Kidney (tissue), 22 donors: Measurements from ENCODE around the gene USP9X. TPM values are rescaled to one million over a fixed set of nuclear protein-coding genes. Genes with fewer than 3 reads are reported as not detected.

Experiments used
- DNase-seq, 5 donors: peaks; one replicate each; pipeline ENCODE4 v3.0.0-alpha.2; 2013 to 2020
- FAIRE-seq: peaks from 2 replicates; lab custom pipeline; 2012; peaks lifted over from hg19 to GRCh38; lab: Jason Lieb, UNC
- H3K27ac ChIP-seq, 2 donors: one replicate each; pipeline ENCODE4 v1.7.0; 2013; ENCODE audit warnings: low read depth in 2 of 2, low read length in 2 of 2, inconsistent platforms in 1 of 2
- H3K27me3 ChIP-seq: one replicate; pipeline ENCODE4 v1.7.1; 2013; ENCODE audit warnings: low read length, inconsistent platforms; ENCODE audit not compliant: control insufficient read depth, insufficient read depth
- H3K36me3 ChIP-seq, 3 donors: one replicate each; pipeline versions ENCODE4 v1.7.0 to v1.7.1; 2013; ENCODE audit warnings: low read length in 3 of 3, control low read depth in 1 of 3, inconsistent platforms in 1 of 3; ENCODE audit not compliant: insufficient read depth in 3 of 3, control insufficient read depth in 2 of 3
- H3K4me1 ChIP-seq, 3 donors: one replicate each; pipeline versions ENCODE4 v1.7.0 to v1.7.1; 2013; ENCODE audit warnings: low read length in 3 of 3, inconsistent platforms in 1 of 3, low read depth in 1 of 3; ENCODE audit not compliant: control insufficient read depth in 2 of 3, insufficient read depth in 2 of 3
- H3K4me3 ChIP-seq, 3 donors: one replicate each; pipeline versions ENCODE4 v1.7.0 to v1.8.1; 2013; ENCODE audit warnings: low read length in 3 of 3, control low read depth in 1 of 3, inconsistent platforms in 1 of 3
- H3K9ac ChIP-seq, 3 donors: one replicate each; pipeline versions ENCODE4 v1.7.0 to v1.7.1; 2013; ENCODE audit warnings: low read length in 3 of 3, control low read depth in 1 of 3, inconsistent platforms in 1 of 3
- H3K9me3 ChIP-seq, 3 donors: one replicate each; pipeline versions ENCODE4 v1.7.0 to v1.7.1; 2013; ENCODE audit warnings: low read length in 3 of 3, control low read depth in 1 of 3, inconsistent platforms in 1 of 3; ENCODE audit not compliant: control insufficient read depth in 2 of 3, insufficient read depth in 1 of 3
- intact Hi-C: fragments of 100-400 bp; cut with DNase I; formaldehyde crosslinking; loops from one replicate; pipeline ENCODE4 v1.11.1; 2022
- long read RNA-seq, 10 donors: library from polyadenylated mRNA in 1 of 10; unstranded in 1 of 10; transcript quantifications; one replicate each; pipeline ENCODE4 v2.0.0 and lab custom pipeline, GENCODE V29; 2021 to 2026
- polyA plus RNA-seq: library from polyadenylated mRNA; stranded (reverse); fragments of 350-450 nt; fragmentation: Illumina TruSeq; extraction: RNeasy Lipid Tissue Mini Kit (QIAGEN cat#74804); gene quantifications from one replicate; pipeline ENCODE4 v1.2.3, GENCODE V29; 2014; ENCODE audit warnings: low read depth, low replicate concordance; ENCODE audit not compliant: insufficient read depth
- total RNA-seq: library from RNA; stranded (reverse); fragmentation: NEBNext Ultra II Directional; extraction: Animal tissue kit (Norgen Biotek cat#: 25700); gene quantifications from one replicate; pipeline ENCODE4 v1.2.1, GENCODE V29; 2021
- TF ChIP-seq, protein P1 (sequence below): IDR thresholded peaks from 3 replicates; pipeline ENCODE4 v1.5.1; 2012; ENCODE audit warnings: mild to moderate bottlenecking, moderate library complexity, borderline replicate concordance; ENCODE audit not compliant: insufficient read depth; ENCODE audit errors: extremely low read depth
- donor health status: control.
- donor health status: control.
- donor health status: control.
- donor health status: control.
- donor health status: control.
- donor health status: DM: yes; HTN: yes; CAD: no.
- donor health status: Normal renal cell carcinoma (clear cell type).

Gene USP9X, protein sequence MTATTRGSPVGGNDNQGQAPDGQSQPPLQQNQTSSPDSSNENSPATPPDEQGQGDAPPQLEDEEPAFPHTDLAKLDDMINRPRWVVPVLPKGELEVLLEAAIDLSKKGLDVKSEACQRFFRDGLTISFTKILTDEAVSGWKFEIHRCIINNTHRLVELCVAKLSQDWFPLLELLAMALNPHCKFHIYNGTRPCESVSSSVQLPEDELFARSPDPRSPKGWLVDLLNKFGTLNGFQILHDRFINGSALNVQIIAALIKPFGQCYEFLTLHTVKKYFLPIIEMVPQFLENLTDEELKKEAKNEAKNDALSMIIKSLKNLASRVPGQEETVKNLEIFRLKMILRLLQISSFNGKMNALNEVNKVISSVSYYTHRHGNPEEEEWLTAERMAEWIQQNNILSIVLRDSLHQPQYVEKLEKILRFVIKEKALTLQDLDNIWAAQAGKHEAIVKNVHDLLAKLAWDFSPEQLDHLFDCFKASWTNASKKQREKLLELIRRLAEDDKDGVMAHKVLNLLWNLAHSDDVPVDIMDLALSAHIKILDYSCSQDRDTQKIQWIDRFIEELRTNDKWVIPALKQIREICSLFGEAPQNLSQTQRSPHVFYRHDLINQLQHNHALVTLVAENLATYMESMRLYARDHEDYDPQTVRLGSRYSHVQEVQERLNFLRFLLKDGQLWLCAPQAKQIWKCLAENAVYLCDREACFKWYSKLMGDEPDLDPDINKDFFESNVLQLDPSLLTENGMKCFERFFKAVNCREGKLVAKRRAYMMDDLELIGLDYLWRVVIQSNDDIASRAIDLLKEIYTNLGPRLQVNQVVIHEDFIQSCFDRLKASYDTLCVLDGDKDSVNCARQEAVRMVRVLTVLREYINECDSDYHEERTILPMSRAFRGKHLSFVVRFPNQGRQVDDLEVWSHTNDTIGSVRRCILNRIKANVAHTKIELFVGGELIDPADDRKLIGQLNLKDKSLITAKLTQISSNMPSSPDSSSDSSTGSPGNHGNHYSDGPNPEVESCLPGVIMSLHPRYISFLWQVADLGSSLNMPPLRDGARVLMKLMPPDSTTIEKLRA (N-terminal part only)
- 86.8 TPM for total RNA-seq
- polyA plus RNA-seq = 12.0 TPM
- long read RNA-seq, donor 1, full-length matches to known transcripts = 1 of 1 reads
- long read RNA-seq, donor 1, partial matches to known transcripts = 0 of 1 reads
- long read RNA-seq, donor 1, other reads (novel, unspliced or antisense) = 0 of 1 reads
- long read RNA-seq, donor 2, full-length matches to known transcripts = 1 of 25 reads
- long read RNA-seq, donor 2, partial matches to known transcripts = 24 of 25 reads
- long read RNA-seq, donor 2, other reads (novel, unspliced or antisense) = 0 of 25 reads
- long read RNA-seq, donor 3, partial matches to known transcripts = 39 of 40 reads
- long read RNA-seq, donor 3, other reads (novel, unspliced or antisense) = 0 of 40 reads
- long read RNA-seq, donor 4, full-length matches to known transcripts = 1 of 34 reads
- long read RNA-seq, donor 4, partial matches to known transcripts = 33 of 34 reads
- long read RNA-seq, donor 4, other reads (novel, unspliced or antisense) = 0 of 34 reads
- long read RNA-seq, donor 5 = 0 reads
- long read RNA-seq, donor 6, partial matches to known transcripts = 17 of 18 reads
- long read RNA-seq, donor 6, other reads (novel, unspliced or antisense) = 0 of 18 reads
- long read RNA-seq, donor 7, full-length matches to known transcripts = 3 of 21 reads
- long read RNA-seq, donor 7, partial matches to known transcripts = 12 of 21 reads
- long read RNA-seq, donor 7, other reads (novel, unspliced or antisense) = 6 of 21 reads
- long read RNA-seq, donor 8, partial matches to known transcripts = 31 of 32 reads
- long read RNA-seq, donor 8, other reads (novel, unspliced or antisense) = 0 of 32 reads
- long read RNA-seq, donor 9, partial matches to known transcripts = 12 of 12 reads
- long read RNA-seq, donor 9, other reads (novel, unspliced or antisense) = 0 of 12 reads
- long read RNA-seq, donor 10, full-length matches to known transcripts = 1 of 36 reads
- long read RNA-seq, donor 10, partial matches to known transcripts = 35 of 36 reads
- long read RNA-seq, donor 10, other reads (novel, unspliced or antisense) = 0 of 36 reads

DNA sequence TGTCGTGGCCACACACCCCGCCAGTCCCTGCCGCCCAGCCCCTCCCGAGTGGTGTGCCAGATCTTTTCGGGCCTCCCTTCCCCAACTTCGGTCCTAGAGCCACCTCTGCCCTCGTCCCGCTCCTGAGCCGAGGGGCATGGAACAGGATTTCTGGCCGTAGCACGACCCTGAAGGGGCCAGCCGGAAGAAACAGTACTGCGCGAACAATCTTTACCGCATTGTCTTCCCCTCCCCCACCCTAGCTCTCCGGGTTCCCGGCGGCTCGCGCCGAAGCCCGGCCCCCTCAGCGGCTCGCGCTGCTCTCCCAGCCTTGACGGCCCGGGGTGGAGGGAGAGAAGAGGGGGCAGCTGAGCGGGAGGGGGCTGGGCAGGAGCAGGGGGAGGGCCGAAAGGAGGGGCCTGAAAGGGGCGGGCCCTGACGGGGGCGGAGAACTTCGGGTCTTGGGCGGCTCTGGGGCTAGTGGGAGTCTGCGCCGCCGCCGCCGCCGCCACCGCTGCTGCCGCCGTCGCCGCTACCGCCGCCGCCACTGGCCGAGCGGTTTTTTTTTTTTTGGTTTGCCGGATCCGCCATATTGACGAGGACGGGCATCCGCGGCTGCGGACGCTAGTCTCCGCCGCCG, at the start of gene USP9X:
Gene USP9X (plus strand): TSS at position 553 of the 619 bp plus-strand sequence. CDS start 38,184 bp downstream, outside the sequence.
- FAIRE-seq = no peak

DNA sequence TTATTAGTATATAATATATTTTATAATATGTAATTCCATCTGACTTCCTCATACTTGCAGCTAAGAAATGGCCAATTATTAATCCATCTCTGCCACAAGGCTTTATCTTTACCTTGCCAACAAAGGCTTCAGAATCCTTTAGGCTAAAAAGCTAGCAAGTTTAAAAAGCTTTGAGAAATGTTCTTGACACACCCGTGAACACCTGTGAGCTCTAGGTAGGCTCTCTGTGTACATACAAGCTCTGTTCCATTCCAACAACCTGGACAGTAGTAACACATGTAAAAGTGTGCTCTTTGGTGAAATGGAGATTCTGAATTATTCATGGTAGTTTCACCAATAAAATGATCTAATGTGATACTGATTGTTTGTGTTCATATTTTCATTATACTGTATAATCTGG, 49.7 kb upstream of the USP9X start:
- Histone ChIP-seq H3K4me1 (no peaks in the 10 kb centered on the region), H3K27me3 (peaks cover 2% of the 10 kb centered on the region), H3K9me3 (no peaks in the 10 kb centered on the region), H3K27ac (no peak overlapping the region), H3K9ac (no peak overlapping the region), H3K36me3 (no peaks in the 10 kb centered on the region), H3K4me3 (no peak overlapping the region)
- no peak for DNase-seq
- FAIRE-seq = no peak
- TF ChIP-seq, protein P1, sequence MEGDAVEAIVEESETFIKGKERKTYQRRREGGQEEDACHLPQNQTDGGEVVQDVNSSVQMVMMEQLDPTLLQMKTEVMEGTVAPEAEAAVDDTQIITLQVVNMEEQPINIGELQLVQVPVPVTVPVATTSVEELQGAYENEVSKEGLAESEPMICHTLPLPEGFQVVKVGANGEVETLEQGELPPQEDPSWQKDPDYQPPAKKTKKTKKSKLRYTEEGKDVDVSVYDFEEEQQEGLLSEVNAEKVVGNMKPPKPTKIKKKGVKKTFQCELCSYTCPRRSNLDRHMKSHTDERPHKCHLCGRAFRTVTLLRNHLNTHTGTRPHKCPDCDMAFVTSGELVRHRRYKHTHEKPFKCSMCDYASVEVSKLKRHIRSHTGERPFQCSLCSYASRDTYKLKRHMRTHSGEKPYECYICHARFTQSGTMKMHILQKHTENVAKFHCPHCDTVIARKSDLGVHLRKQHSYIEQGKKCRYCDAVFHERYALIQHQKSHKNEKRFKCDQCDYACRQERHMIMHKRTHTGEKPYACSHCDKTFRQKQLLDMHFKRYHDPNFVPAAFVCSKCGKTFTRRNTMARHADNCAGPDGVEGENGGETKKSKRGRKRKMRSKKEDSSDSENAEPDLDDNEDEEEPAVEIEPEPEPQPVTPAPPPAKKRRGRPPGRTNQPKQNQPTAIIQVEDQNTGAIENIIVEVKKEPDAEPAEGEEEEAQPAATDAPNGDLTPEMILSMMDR = no peak
- intact Hi-C loops = no loop called here

More for the DNA sequence above, at the start of gene USP9X:
- Histone ChIP-seq H3K4me1 (no peaks in the 10 kb centered on the region), H3K4me3 (peak within 1 kb of the TSS; percentile 84 to 90 (median 88)), H3K9me3 (no peaks in the 10 kb centered on the region), H3K27ac (peak within 1 kb of the TSS; percentile 99 to 100), H3K27me3 (peaks cover 2% of the 10 kb centered on the region), H3K9ac (peak within 1 kb of the TSS; percentile 77 to 87 (median 83)), H3K36me3 (no peaks in the 10 kb centered on the region)
- peak; percentile 95 to 98 (median 96) for DNase-seq
- TF ChIP-seq, protein P1 = no peak
- intact Hi-C loops = no loop called here
